GM19467 (cell line): ENCODE results near the gene UGT1A10.

Source experiments
- ATAC-seq: cut with Tn5 transposase; IDR thresholded peaks from one replicate; pipeline ENCODE4 v1.9.1; 2021; ENCODE audit warnings: mild to moderate bottlenecking, moderate library complexity; ENCODE audit not compliant: unreplicated experiment

The UGT1A10 gene

DNA sequence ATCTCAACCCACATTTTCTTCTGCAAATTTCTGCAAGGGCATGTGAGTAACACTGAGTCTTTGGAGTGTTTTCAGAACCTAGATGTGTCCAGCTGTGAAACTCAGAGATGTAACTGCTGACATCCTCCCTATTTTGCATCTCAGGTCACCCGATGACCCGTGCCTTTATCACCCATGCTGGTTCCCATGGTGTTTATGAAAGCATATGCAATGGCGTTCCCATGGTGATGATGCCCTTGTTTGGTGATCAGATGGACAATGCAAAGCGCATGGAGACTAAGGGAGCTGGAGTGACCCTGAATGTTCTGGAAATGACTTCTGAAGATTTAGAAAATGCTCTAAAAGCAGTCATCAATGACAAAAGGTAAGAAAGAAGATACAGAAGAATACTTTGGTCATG lies 131.8 kb downstream of the UGT1A10 start:
- no peak for ATAC-seq

GRCh38 chr2:233769260-233769659 lies 133.0 kb downstream of the UGT1A10 start:
- no peak for ATAC-seq

DNA sequence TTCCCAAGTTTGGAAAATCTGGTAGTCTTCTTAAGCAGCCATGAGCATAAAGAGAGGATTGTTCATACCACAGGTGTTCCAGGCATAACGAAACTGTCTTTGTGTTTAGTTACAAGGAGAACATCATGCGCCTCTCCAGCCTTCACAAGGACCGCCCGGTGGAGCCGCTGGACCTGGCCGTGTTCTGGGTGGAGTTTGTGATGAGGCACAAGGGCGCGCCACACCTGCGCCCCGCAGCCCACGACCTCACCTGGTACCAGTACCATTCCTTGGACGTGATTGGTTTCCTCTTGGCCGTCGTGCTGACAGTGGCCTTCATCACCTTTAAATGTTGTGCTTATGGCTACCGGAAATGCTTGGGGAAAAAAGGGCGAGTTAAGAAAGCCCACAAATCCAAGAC lies 135.9 kb downstream of the UGT1A10 start:
- no peak for ATAC-seq

DNA sequence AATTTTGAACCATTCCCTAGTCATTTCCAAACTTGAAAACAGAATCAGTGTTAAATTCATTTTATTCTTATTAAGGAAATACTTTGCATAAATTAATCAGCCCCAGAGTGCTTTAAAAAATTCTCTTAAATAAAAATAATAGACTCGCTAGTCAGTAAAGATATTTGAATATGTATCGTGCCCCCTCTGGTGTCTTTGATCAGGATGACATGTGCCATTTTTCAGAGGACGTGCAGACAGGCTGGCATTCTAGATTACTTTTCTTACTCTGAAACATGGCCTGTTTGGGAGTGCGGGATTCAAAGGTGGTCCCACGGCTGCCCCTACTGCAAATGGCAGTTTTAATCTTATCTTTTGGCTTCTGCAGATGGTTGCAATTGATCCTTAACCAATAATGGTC lies 136.3 kb downstream of the UGT1A10 start:
- ATAC-seq = no peak

DNA sequence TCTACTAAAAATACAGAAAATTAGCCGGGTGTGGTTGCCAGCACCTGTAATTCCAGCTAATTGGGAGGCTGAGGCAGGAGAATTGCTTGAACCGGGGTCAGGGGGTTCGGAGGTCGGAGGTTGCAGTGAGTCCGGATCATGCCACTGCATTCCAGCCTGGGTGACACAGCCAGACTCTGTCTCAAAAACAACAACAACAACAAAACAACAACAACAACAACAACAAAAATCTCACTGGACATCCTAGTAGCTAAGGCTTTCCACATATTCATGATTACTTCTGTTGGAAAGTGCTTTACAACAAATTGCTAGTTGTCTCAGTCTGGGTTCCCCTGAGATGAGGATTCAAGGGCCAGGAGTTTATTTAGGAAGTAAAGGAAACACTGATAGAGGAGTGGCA lies 137.6 kb downstream of the UGT1A10 start:
- no peak for ATAC-seq

DNA sequence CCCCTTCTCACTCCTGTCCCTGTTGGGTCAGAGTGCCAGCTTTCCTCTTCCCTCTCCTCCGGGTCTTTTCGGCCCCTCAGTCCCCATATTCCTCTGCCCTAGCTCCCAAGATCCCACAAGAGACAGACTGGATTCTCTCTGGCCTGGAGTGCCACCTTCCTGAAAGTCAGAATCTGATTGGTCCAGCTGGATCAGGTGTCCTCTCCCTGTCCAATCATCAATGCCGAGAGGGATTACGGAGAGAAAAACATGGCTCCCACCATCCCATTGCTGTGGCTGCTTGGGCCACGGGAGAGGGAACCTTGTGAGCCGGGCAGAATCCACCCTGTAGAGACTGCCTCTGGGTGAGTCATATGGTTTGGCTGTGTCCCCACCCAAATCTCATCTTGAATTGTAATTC lies 139.2 kb downstream of the UGT1A10 start:
- no peak for ATAC-seq

DNA sequence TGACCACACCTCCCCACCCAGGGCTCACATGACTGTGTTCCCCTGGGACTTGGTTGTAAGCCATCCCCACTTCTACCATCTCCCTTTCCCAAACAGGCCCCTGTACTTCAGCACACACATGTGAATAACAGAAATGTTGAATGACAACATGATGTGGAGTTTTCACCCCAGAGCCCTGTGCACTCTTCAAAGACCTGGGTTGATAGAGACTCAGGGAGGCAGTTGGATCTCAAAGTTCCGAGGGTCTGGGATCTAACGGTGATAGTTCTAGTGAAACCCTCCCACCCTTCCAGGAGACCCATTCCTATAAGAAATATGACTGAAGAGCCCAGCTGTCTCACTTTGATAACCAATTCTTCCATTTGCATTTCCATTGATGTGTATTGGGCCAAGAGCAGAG lies 141.8 kb downstream of the UGT1A10 start, which contains the start of gene MROH2A:
TSS of gene MROH2A (plus strand) at position 301 of the 400 bp plus-strand sequence. CDS start 1,029 bp downstream, outside the sequence.
- ATAC-seq = no peak

DNA sequence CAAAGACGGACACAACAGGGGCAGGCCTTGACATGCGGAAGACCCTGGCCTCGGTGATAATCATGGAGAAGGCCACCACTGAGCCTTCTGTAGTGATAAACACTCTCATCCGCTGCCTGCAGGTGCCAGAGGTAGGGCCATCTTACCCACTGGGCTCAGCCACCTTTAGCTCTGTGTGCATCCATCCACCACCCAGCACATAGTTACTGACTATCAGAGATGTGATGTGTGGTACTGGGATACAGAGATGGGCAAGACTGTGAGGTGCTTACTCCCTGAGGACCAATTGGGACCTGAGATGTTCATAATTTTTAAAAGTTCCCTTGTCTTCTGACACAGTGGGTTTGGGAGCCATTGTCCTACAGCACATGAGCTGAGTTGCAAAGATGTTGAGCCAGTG lies 143.5 kb downstream of the UGT1A10 start:
- no peak for ATAC-seq

DNA sequence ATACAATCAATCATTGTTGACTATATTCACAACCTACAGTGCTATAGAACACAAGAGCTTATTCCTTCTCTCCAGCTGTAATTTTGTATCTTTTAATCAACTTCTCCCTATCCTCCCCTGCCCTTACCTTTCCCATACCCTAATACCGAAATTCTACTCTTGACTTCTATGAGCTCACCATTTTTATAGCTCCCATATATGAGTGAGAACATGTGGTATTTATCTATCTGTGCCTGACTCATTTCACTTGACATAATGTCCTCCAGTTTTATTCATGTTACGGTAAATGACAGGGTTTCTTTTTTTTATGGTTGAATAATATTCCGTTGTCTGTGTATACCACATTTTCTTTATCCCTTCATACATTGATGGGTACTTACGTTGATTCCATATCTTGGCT lies 144.5 kb downstream of the UGT1A10 start:
- no peak for ATAC-seq

GRCh38 chr2:233789554-233789953 lies 153.3 kb downstream of the UGT1A10 start:
- no peak for ATAC-seq

- ATAC-seq = no peak
Measured at GRCh38 chr2:233791151-233791882, 155.1 kb downstream of the UGT1A10 start.

GRCh38 chr2:233791883-233792329 lies 155.7 kb downstream of the UGT1A10 start:
- ATAC-seq = no peak

- ATAC-seq = no peak
Measured at GRCh38 chr2:233792720-233793119, 156.5 kb downstream of the UGT1A10 start.

DNA sequence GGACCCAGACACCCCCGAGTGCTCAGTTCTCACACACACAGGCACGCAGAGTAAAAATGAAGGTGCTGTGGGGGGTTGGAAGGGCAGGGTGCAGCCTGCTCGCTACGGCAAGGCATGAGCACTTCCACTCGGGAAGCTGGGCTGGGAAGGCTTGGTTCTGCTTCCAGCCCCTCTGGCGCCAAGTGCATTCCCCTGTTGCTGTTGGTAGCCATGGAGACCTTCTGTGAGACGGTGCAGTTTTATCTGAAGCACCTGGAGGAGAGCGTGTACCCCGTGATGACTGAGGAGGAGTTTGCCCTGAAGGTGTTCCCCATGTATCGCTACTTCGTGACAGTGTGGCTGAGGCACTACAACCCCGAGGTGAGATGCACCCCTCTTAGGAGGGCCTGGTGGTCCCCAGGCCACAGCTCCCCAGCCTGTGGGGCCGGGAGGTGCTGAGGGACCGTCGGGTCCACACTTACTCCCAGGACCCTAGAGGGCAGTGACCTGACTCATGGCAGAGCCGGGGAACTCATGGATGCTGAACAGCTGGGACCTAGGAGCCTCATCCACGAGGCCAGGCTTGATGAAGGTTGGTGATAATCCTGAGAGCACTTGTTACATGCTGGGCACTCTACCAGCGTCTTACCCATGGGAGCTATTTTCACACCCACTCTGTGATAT lies 157.3 kb downstream of the UGT1A10 start:
- no peak for ATAC-seq

- ATAC-seq = no peak
Measured at GRCh38 chr2:233794128-233794658, 157.9 kb downstream of the UGT1A10 start.

DNA sequence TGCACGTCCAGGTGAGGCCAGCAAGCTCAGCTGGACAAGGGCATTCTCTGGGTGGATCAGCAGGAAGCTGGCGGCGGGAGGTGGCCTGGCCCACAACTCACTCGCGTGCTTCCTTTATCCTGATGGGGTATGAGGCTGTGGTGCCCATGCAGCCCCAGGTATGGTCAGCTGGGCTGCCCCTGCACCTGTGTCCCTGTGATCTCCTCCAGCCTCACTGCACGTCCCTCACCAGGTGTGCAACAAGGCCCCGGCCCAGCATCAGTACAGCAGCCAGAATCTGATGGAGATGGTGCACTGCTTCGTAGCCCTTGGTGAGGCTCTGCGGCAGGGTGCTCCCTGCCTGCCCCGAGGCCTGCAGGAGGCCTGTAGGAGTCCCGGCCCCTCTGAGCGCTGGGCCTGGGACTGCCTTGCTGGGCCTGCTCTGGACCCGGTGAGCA lies 159.5 kb downstream of the UGT1A10 start:
- ATAC-seq = no peak

GRCh38 chr2:233796254-233796653 lies 160.0 kb downstream of the UGT1A10 start:
- ATAC-seq = no peak

GRCh38 chr2:233798335-233799086 lies 162.3 kb downstream of the UGT1A10 start:
- no peak for ATAC-seq

DNA sequence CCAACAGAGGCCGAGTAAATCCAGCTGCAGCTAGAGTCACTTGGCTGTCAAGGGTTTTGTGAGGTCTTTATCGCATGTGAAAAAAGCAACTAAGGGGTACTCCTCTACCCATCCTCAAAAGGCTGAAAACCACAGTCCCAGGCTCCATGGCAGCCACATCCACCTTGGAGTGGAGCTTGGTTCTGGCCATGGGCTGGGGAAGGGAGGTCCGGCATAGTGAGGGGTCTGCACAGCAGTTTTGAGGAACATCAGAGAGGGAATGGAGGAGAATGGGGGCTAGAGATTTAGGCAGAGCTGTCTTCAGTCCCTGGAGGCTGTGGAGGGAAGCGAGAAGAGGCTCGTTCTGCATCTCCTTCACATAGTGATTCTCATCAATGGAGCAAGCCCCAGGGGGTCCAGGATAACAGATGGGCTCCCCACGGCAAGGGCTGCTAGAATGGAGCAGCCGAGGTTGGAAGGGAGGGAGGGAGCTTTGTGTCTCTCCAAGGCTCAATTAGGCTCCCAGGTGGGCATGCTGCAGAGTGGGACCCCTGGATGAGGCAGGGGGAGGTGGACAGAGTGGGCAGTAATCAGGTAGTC lies 162.9 kb downstream of the UGT1A10 start:
- no peak for ATAC-seq

GRCh38 chr2:233799716-233800115 lies 163.5 kb downstream of the UGT1A10 start:
- no peak for ATAC-seq

DNA sequence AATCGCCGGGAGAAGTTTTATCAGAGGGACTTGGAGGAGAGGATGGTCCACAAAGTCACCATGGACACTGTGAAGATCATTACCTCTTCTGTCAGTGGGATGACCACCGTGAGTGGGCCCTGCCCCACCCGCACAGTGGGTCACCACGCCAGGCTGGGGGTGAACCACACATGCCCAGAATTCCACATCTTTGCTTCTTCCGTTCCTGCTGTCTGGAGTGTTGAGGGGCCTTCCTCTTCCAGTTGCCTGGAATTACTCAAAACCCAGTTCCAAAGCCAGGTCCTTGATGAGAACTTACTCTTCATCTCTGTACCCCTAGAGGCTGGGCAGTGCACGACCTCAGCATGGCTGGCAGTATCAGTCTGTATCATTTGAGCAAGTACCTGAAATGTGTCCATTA lies 164.0 kb downstream of the UGT1A10 start:
- ATAC-seq = no peak
